ENCODE measurements around the gene EMSY. TPM values are rescaled to one million over a fixed set of nuclear protein-coding genes. Genes with fewer than 3 reads are reported as not detected.

Gene EMSY
- total and polyA plus RNA-seq, 8 donors = 3.7 to 185 (median 17.3) TPM

DNA sequence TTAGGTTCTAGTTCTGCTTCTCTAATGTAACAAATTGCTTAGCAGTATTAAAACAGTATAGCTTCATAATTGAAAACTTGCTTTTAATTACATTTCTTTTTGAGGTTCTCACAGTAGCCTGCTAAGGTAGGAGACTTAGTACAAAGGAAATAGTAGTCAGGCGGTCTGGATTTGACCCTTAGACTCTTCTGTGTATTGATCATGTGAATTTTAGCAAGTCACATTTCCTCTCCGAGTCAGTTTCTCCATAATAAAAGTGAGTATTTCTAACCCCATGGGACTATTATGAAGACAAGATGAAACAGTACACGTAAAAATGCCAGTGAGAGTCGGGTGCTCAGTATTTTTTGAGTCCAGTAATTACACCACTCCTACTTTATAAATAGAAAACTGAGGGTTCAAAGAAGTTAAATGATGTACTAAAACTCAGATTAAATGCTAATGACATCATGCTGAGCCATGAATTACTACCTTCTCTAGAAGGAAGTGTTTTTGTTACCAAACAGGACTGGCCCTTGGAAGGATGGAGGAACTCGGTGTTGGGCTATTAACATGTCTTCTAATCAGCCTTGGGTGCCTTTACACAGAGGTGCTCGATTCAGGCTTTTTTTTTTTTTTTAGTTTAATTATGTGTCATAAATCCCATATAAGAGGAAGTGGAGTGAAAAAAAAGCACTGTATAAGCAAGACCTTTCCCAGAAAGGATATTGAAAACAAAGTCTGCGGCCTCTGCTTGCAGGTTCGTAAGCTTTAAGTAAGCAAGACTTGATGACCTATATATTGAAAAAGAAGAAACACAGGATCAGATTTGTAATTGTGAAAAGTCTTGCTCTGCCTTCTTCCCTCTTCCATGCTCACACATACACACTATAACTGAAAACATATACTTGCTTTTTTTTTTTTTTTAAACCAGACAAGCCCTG lies 109.0 kb downstream of the EMSY start:
- Histone ChIP-seq H3K4me1 (peaks cover 0 to 9% (median 0%) of the 10 kb centered on the region in 4 donors), H3K4me3 (no peak overlapping the region), H3K27me3 (no peaks in the 10 kb centered on the region), H3K36me3 (peaks cover 0 to 14% (median 8%) of the 10 kb centered on the region in 4 donors), H3K27ac (no peak overlapping the region), H3K9me3 (no peaks in the 10 kb centered on the region)
- no peak for TF ChIP-seq POLR2A (IDR thresholded peaks at IDR 0.05)
- no peak for TF ChIP-seq POLR2AphosphoS5 (IDR thresholded peaks at IDR 0.05)
- TF ChIP-seq, protein P1, sequence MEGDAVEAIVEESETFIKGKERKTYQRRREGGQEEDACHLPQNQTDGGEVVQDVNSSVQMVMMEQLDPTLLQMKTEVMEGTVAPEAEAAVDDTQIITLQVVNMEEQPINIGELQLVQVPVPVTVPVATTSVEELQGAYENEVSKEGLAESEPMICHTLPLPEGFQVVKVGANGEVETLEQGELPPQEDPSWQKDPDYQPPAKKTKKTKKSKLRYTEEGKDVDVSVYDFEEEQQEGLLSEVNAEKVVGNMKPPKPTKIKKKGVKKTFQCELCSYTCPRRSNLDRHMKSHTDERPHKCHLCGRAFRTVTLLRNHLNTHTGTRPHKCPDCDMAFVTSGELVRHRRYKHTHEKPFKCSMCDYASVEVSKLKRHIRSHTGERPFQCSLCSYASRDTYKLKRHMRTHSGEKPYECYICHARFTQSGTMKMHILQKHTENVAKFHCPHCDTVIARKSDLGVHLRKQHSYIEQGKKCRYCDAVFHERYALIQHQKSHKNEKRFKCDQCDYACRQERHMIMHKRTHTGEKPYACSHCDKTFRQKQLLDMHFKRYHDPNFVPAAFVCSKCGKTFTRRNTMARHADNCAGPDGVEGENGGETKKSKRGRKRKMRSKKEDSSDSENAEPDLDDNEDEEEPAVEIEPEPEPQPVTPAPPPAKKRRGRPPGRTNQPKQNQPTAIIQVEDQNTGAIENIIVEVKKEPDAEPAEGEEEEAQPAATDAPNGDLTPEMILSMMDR (IDR thresholded peaks at IDR 0.05) = no peak
- no peak for TF ChIP-seq EP300 (IDR thresholded peaks at IDR 0.05)
- DNase-seq = no peak
- WGBS, 5 donors = 58 to 73% (median 67%) methylated on average over 8 of the region's 8 CpGs
- intact Hi-C loops (cut with DNase I; ENCODE audit: low total_unique reads) = no loop called here

DNA sequence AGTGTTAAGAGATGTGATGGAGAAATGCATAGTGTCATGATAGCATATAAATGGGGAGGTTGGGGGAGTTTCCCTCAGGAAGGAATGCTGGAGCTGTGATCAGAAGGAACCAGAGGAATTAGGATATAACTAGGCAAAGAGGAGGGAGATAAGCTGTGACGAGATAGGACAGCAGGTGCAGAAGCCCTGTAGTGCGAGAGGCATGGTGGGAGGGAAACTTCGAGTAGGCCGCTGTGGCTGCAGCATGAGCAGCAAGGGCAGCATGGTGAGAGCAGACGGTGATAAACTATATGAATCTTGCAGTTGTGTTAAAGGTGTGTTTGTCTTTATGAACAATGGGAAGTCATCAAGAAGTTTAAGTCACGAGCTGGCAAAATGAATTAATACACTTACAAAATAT lies 109.9 kb downstream of the EMSY start:
- H3K27ac ChIP-seq = no peak overlapping the region
- H3K4me1 ChIP-seq = peaks cover 0 to 9% (median 0%) of the 10 kb centered on the region in 4 donors
- H3K9me3 ChIP-seq = no peaks in the 10 kb centered on the region
- DNase-seq = no peak
- H3K36me3 ChIP-seq = peaks cover 0 to 10% (median 4%) of the 10 kb centered on the region in 4 donors
- WGBS, 5 donors = 66 to 89% (median 79%) methylated on average over 6 of the region's 6 CpGs
- intact Hi-C loops (cut with DNase I; ENCODE audit: low total_unique reads) = no loop called here
- H3K4me3 ChIP-seq = no peak overlapping the region
- no peaks in the 10 kb centered on the region for H3K27me3 ChIP-seq
- TF ChIP-seq POLR2A (IDR thresholded peaks at IDR 0.05) (no peak), EP300 (IDR thresholded peaks at IDR 0.05) (no peak), POLR2AphosphoS5 (IDR thresholded peaks at IDR 0.05) (no peak)
- TF ChIP-seq, protein P1 (IDR thresholded peaks at IDR 0.05) = no peak

DNA sequence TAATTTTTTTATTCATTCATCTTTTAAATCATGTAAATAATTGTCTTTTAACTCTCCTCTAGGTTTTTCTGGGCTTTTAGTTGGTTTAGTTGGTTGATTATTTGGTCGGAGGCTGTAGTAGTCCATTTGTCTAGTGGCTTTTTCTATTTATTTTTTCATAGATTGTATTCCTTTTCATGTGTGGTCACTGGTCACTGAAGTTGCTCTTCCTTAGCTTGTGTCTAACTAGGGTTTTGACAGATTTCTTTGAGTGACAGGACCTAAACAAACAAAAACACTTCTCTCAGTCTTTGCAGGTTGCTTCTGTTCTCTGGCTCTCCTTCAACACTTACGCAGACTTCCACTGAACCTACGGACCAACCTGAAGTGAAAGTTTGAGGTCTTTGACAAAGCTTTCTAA lies 112.6 kb downstream of the EMSY start:
- Histone ChIP-seq H3K4me3 (no peak overlapping the region), H3K9me3 (no peaks in the 10 kb centered on the region), H3K27me3 (no peaks in the 10 kb centered on the region), H3K27ac (no peak overlapping the region), H3K36me3 (no peaks in the 10 kb centered on the region), H3K4me1 (no peaks in the 10 kb centered on the region)
- no peak for TF ChIP-seq EP300 (IDR thresholded peaks at IDR 0.05)
- no peak for TF ChIP-seq POLR2AphosphoS5 (IDR thresholded peaks at IDR 0.05)
- TF ChIP-seq POLR2A (IDR thresholded peaks at IDR 0.05) = no peak
- TF ChIP-seq, protein P1 (IDR thresholded peaks at IDR 0.05) = no peak
- intact Hi-C loops (cut with DNase I; ENCODE audit: low total_unique reads) = no loop called here
- DNase-seq = no peak
- WGBS, 5 donors = 91 to 93% (median 92%) methylated on average over 3 of the region's 3 CpGs

DNA sequence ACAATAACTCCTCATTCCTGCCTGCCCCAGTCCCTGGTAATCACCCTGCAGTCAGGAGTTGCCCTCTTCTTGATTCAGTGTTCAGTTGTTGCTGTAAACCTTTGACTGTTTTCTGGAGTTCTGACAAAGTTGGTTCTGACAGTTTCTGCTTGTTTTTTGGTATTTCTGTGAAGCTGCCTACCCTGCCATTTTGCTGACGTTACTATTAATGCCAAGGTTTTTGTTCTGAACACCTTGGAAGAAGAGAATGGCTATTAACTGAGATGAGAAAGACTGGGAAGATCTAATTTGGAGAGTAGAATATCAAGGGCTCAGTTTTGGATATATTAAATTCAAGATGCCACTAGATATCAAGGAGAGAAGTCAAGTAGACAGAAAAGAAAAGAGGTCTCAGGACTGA lies 113.7 kb downstream of the EMSY start:
- Histone ChIP-seq H3K27me3 (no peaks in the 10 kb centered on the region), H3K4me3 (no peak overlapping the region), H3K9me3 (no peaks in the 10 kb centered on the region), H3K36me3 (no peaks in the 10 kb centered on the region), H3K27ac (no peak overlapping the region), H3K4me1 (no peaks in the 10 kb centered on the region)
- 42 to 97% (median 85%) methylated on average over 1 of the region's 1 CpG for WGBS, 5 donors
- intact Hi-C loops (cut with DNase I; ENCODE audit: low total_unique reads) = no loop called here
- TF ChIP-seq POLR2AphosphoS5 (IDR thresholded peaks at IDR 0.05) (no peak), EP300 (IDR thresholded peaks at IDR 0.05) (no peak), POLR2A (IDR thresholded peaks at IDR 0.05) (no peak)
- TF ChIP-seq, protein P1 (IDR thresholded peaks at IDR 0.05) = no peak
- no peak for DNase-seq
